Activated T-cell treated with anti-CD3 and anti-CD28 coated beads, Interleukin-2, amount 50 U/mL, for 48 hours (primary cell): ENCODE data around the gene RBM43.
"Not testable (repeated sequence)": the region's sequence is repeated elsewhere in the genome, so short reads cannot be mapped to it uniquely, and the experiment has no call there.

Experiments used
- DNase-seq, 2 experiments: peaks; one replicate each; pipeline ENCODE4 v3.0.0-alpha.2; 2020

The RBM43 gene

GRCh38 chr2:151261231-151261976, at the start of gene RBM43:
Gene RBM43, minus strand, starts transcription at chr2:151261863. Its CDS starts 136 bp downstream, at chr2:151261727.
- DNase-seq: peak; percentile 83 to 85

- DNase-seq: not testable (repeated sequence)
Observed at GRCh38 chr2:151310313-151310712, 48.6 kb upstream of the RBM43 start.

GRCh38 chr2:151306621-151307020, 45.0 kb upstream of the RBM43 start:
- no peak for DNase-seq

GRCh38 chr2:151305129-151305691, 43.5 kb upstream of the RBM43 start:
- DNase-seq: no peak

DNA sequence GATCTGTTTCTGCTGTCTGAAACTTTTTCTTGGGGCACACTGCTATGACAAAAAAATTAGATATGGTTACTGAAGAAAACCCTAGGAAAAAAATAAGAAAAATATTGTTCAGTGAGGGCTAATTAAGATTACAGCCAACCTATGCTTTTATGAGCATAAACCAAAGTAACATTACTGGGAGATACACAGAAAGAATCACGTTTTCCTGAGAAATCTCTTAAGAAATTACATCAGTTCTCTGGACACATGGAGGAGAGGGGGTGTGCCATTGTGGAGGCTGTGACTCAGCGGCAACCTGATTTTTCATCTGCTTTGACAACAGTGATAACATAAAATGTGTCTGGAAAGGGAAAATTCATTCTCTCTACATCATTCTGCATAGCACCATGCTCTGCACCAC, 41.2 kb upstream of the RBM43 start:
- DNase-seq: no peak

DNA sequence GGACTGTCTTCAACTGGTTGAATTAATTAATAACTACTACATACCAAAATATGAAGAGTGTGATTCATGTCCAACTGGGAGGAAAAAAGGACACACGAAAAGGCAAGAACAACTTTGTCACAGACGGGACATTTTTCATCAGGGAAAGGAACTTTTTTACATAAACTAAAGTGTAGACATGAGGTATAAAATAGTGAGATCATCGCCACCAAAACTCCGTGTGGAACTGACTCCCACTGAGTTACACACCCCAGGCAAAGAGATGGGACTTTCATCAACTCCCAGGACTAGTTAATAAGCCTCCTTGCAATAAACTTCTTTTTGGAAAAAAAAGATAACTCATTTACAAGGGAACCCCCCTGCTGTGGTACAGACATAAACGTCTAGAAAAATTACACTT, 40.7 kb upstream of the RBM43 start:
- DNase-seq: no peak

GRCh38 chr2:151299920-151300539, 38.4 kb upstream of the RBM43 start:
- no peak for DNase-seq

DNA sequence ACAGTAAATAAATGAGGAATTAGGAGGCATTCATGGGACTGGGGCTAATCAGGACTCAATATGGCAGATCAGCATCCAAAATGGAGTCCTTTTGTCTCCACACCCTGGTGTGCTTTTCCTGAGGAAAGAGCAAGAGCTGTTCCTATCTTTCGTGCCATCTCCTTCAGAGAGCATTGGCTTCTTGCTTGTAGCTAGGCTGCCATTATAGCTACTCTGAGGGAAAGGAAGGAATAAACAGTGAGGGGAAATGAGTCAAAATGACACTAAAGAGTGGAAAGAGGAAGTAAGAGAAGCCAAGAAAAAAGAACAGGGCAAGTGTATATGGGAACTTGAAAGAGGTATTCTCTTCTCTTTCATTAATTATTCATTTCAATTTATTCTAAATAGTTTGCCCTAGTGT, 36.2 kb upstream of the RBM43 start:
- DNase-seq: no peak

GRCh38 chr2:151295926-151296325, 34.3 kb upstream of the RBM43 start:
- DNase-seq: not testable (repeated sequence)

GRCh38 chr2:151292546-151292945, 30.9 kb upstream of the RBM43 start:
- DNase-seq: no peak

DNA sequence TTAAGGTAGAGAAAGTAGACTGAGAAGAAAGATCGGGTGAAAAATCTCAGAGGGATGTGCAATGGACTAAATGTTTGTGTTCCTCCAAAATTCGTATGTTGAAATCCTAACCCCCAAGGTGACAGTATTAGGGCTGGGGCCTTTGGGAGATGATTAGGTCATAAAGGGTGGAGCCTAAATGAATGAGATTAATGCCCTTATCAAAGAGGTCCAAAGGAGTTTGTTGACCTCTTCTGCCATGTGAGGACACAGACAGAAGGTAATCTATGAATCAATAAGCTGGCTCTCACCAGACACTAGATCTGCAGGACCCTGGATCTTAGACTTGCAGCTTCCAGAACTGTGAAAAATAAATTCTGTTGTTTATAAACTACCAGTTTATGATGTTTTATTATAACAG, 30.5 kb upstream of the RBM43 start:
- DNase-seq: no peak

DNA sequence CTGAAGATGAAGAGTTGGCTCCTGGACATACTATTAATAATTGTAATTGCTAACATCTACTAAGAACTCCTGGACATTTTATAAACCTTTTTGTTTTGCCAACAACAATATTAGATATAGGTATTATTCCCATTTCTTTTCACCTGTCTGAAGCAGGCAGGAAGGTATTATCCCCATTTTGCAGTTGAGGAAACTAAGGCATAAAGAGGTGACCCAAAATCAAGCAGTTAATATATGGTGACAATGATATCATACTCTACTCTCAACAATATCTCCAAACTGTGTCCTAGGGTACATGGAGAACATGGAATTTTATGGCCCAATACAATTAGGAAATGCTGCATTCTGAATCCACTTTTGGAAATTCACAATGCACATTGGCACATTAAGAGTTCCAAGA, 29.6 kb upstream of the RBM43 start:
- DNase-seq: no peak

DNA sequence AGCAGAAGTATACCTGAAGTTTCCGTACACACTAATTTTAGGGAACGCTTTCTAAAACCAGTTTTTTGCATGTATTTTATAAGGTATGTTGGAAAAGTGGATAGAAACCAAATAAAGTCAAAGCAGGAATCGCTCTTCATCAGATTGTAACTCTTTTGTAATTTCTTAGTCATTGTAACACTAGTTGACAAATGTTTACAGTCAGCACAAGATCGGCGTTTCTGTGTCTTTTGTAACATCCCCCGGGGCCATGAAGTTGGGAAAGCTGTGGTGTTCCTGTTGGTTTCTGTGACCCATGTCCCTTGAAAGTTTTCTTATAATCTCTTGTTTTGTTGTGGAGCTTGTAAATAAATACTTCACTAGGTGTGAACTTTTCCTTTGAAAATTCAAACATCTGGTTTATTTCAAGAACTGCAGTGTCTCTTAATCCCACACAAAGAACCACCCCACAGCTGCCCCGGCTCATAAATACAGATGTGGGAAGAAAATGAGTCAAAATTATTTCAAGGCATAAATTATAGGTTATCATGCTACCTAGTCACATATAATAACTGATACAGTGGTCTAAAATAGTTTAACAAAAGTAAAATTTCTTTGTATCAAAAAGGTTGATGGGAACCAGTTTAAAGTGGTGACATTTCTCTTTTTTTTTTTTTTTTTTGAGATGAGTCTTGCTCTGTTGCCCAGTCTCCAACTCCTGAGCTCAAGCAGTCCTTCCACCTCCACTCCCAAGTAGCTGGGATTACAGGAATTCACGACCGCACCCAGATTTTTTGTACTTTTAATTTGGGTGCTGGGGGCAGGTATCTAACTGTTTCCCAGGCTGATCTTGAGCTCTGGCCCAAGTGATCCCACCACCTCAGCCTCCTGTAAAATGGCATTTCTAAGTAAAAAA, 28.6 kb upstream of the RBM43 start:
- peak; percentile 24 to 25 for DNase-seq

DNA sequence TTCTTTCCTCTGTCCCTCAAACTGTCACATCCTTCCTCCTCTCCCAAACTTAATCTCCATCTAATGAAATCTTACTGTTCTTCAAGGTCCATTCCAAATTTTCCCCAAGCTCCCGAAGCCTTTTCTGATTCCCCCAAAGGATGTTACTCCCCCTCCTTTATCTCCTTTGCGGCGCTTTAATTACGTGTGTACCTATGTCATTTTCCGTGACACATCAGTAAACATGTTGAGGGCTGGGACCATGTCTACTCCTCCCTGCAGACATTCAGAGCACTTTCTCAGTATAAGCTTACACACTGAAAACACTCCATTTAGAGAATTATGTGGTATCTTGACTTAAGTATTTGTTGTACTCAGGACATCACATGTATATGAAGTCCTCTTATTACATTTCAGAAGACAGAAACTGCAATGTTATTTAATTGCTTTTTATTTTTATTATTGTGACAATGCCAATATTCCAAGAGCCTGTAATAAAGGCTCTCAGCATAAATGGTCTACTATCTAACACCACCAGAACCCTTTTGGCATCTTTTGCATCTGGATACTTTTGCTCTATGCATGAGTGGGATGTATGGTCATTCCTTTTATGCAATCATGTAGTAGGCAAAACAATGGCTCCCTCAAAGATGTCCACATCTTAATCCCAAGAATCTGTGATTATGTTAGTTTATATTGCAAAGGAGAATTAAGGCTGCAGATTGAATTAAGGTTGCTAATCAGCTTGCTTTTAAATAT, 26.0 kb upstream of the RBM43 start:
- no peak for DNase-seq

DNA sequence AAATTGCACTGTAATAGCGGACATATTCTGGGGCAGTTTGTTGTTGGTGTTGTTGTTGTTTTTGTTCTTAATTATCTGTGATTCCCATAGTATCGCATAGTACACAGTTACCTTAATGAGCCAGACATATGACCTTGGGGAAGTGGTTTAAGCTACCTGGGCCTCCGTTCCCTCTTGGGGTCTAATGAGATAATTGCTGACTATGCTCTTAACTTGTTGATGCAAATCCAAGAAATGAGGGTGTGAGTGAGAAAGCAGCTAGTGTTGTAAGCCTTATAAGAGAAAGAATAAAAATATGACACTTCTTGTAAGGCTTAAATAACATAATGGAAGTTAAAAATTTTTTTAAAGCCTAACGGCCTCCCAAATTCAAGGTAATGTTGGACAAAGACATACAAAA, 20.7 kb upstream of the RBM43 start:
- DNase-seq: no peak

GRCh38 chr2:151280271-151280670, 18.6 kb upstream of the RBM43 start:
- DNase-seq: no peak

GRCh38 chr2:151278487-151278886, 16.8 kb upstream of the RBM43 start:
- DNase-seq: no peak

- DNase-seq: no peak
Observed at GRCh38 chr2:151277067-151277466, 15.4 kb upstream of the RBM43 start.

- DNase-seq: no peak
Observed at GRCh38 chr2:151275291-151275690, 13.6 kb upstream of the RBM43 start.

DNA sequence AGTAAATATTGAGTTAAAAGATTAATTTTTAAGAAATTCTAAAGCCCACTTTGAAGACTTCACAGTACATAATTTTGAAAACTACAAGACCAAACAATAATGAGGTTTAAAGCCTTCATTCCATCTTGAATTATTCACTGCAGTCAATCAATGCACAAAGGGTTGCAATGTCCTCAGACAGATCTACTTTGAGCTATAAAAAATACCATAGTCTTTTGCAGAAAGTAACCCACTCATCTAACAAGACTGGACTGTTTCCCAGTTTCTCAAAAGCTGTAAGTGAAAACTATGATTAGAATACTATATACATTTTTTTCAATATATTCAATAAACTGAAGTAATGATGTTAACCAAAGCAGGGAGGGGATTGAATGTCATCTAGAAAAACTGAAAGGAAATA, 10.2 kb upstream of the RBM43 start:
- no peak for DNase-seq

- no peak for DNase-seq
Observed at GRCh38 chr2:151269798-151270568, 8.3 kb upstream of the RBM43 start.

DNA sequence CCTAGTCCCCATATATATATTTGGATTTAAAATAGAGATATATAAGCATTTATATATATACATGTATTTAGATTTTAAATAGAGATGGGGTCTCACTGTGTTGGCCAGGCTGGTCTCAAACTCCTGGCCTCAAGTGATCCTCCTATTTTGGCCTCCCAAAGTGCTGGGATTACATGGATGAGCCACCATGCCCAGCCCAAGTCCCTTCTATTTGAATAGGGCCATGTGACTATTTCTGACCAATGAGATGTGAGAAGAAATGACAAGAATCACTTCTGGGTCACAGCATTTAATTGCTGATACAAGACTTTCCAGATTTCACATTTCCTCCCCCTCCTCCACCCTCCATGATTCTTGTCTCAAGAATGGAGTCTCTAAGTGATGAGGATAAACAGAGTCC, 6.4 kb upstream of the RBM43 start:
- DNase-seq: no peak
